HUES48 (cell line): Measurements from ENCODE around the gene EMC9.

Experiments
- H3K27ac ChIP-seq: one replicate; pipeline ENCODE4 v1.7.0; 2013; ENCODE audit warnings: low read depth, low read length, inconsistent platforms
- H3K27me3 ChIP-seq: 2 replicates; pipeline ENCODE4 v1.6.1; 2013; ENCODE audit warnings: mild to moderate bottlenecking, low read length; ENCODE audit not compliant: control insufficient read depth, insufficient read depth
- H3K36me3 ChIP-seq: 2 replicates; pipeline ENCODE4 v1.6.1; 2013; ENCODE audit warnings: low read length; ENCODE audit not compliant: control insufficient read depth, insufficient read depth
- H3K4me1 ChIP-seq: 2 replicates; pipeline ENCODE4 v1.6.1; 2013; ENCODE audit warnings: mild to moderate bottlenecking, low read length; ENCODE audit not compliant: control insufficient read depth, insufficient read depth
- H3K4me3 ChIP-seq: 2 replicates; pipeline ENCODE4 v1.5.1; 2013; ENCODE audit warnings: mild to moderate bottlenecking, low read depth, low read length
- H3K9ac ChIP-seq: 2 replicates; pipeline ENCODE4 v1.6.1; 2013; ENCODE audit warnings: mild to moderate bottlenecking, low read depth, low read length, moderate library complexity
- H3K9me3 ChIP-seq: 2 replicates; pipeline ENCODE4 v1.6.1; 2013; ENCODE audit warnings: low read length; ENCODE audit not compliant: control insufficient read depth, insufficient read depth

The EMC9 gene

GRCh38 chr14:24159777-24160498 lies 18.5 kb upstream of the EMC9 start:
- H3K4me3 ChIP-seq, result no peak overlapping the region
- H3K27me3 ChIP-seq, result no peaks in the 10 kb centered on the region
- H3K27ac ChIP-seq, result no peak overlapping the region
- H3K9ac ChIP-seq, result no peak overlapping the region
- no peaks in the 10 kb centered on the region for H3K9me3 ChIP-seq
- H3K4me1 ChIP-seq, result peaks cover 11% of the 10 kb centered on the region; the same call in 1 of the 2 replicates
- H3K36me3 ChIP-seq, result peaks cover 63% of the 10 kb centered on the region

- Histone ChIP-seq H3K9ac (no peak overlapping the region), H3K4me3 (no peak overlapping the region), H3K9me3 (no peaks in the 10 kb centered on the region), H3K27me3 (no peaks in the 10 kb centered on the region), H3K4me1 (peaks cover 11% of the 10 kb centered on the region; the same call in 1 of the 2 replicates), H3K36me3 (peaks cover 65% of the 10 kb centered on the region), H3K27ac (no peak overlapping the region)
These were observed 15.9 kb upstream of the EMC9 start for GRCh38 chr14:24157331-24157730.

- H3K4me3 ChIP-seq, result no peak overlapping the region
- H3K4me1 ChIP-seq, result peaks cover 10% of the 10 kb centered on the region; the same call in 1 of the 2 replicates
- no peak overlapping the region for H3K27ac ChIP-seq
- peaks cover 70% of the 10 kb centered on the region for H3K36me3 ChIP-seq
- no peak overlapping the region for H3K9ac ChIP-seq
- H3K27me3 ChIP-seq, result no peaks in the 10 kb centered on the region
- no peaks in the 10 kb centered on the region for H3K9me3 ChIP-seq
These were observed 15.4 kb upstream of the EMC9 start for GRCh38 chr14:24156840-24157239.

- no peaks in the 10 kb centered on the region for H3K4me1 ChIP-seq
- H3K9ac ChIP-seq, result no peak overlapping the region
- no peaks in the 10 kb centered on the region for H3K27me3 ChIP-seq
- no peak overlapping the region for H3K4me3 ChIP-seq
- no peaks in the 10 kb centered on the region for H3K9me3 ChIP-seq
- H3K36me3 ChIP-seq, result peaks cover 80% of the 10 kb centered on the region
- no peak overlapping the region for H3K27ac ChIP-seq
These were observed 13.7 kb upstream of the EMC9 start for GRCh38 chr14:24155100-24155499.

- no peaks in the 10 kb centered on the region for H3K9me3 ChIP-seq
- H3K27me3 ChIP-seq, result no peaks in the 10 kb centered on the region
- no peak overlapping the region for H3K4me3 ChIP-seq
- peaks cover 68% of the 10 kb centered on the region for H3K36me3 ChIP-seq
- H3K27ac ChIP-seq, result no peak overlapping the region
- H3K9ac ChIP-seq, result no peak overlapping the region
- H3K4me1 ChIP-seq, result peaks cover 7% of the 10 kb centered on the region
These were observed 10.2 kb upstream of the EMC9 start for GRCh38 chr14:24151404-24152080.

GRCh38 chr14:24150993-24151392 lies 9.6 kb upstream of the EMC9 start:
- Histone ChIP-seq H3K4me3 (no peak overlapping the region), H3K36me3 (peaks cover 64% of the 10 kb centered on the region), H3K4me1 (peaks cover 8% of the 10 kb centered on the region), H3K27ac (no peak overlapping the region), H3K9ac (no peak overlapping the region), H3K9me3 (no peaks in the 10 kb centered on the region), H3K27me3 (no peaks in the 10 kb centered on the region)

GRCh38 chr14:24150567-24150966 lies 9.2 kb upstream of the EMC9 start:
- no peak overlapping the region for H3K4me3 ChIP-seq
- no peak overlapping the region for H3K27ac ChIP-seq
- no peak overlapping the region for H3K9ac ChIP-seq
- H3K36me3 ChIP-seq, result peaks cover 60% of the 10 kb centered on the region
- no peaks in the 10 kb centered on the region for H3K27me3 ChIP-seq
- peaks cover 12% of the 10 kb centered on the region for H3K4me1 ChIP-seq
- H3K9me3 ChIP-seq, result no peaks in the 10 kb centered on the region

- H3K4me1 ChIP-seq, result peaks cover 15% of the 10 kb centered on the region
- no peaks in the 10 kb centered on the region for H3K9me3 ChIP-seq
- H3K27me3 ChIP-seq, result no peaks in the 10 kb centered on the region
- H3K27ac ChIP-seq, result no peak overlapping the region
- no peak overlapping the region for H3K4me3 ChIP-seq
- H3K36me3 ChIP-seq, result peaks cover 55% of the 10 kb centered on the region
- no peak overlapping the region for H3K9ac ChIP-seq
These were observed 8.7 kb upstream of the EMC9 start for GRCh38 chr14:24150061-24150460.

- H3K27ac ChIP-seq, result no peak overlapping the region
- H3K27me3 ChIP-seq, result no peaks in the 10 kb centered on the region
- peaks cover 15% of the 10 kb centered on the region for H3K4me1 ChIP-seq
- H3K9me3 ChIP-seq, result no peaks in the 10 kb centered on the region
- H3K4me3 ChIP-seq, result no peak overlapping the region
- H3K36me3 ChIP-seq, result peaks cover 55% of the 10 kb centered on the region
- H3K9ac ChIP-seq, result no peak overlapping the region
These were observed 8.0 kb upstream of the EMC9 start for GRCh38 chr14:24149302-24149969.

GRCh38 chr14:24147761-24148428 lies 6.5 kb upstream of the EMC9 start:
- Histone ChIP-seq H3K36me3 (peaks cover 63% of the 10 kb centered on the region), H3K4me1 (peaks cover 15% of the 10 kb centered on the region), H3K9me3 (no peaks in the 10 kb centered on the region), H3K27me3 (no peaks in the 10 kb centered on the region), H3K4me3 (peak overlapping the region; percentile 90), H3K27ac (peak overlapping the region; percentile 56), H3K9ac (peak overlapping the region; percentile 32; the same call in 1 of the 2 replicates)
